Inferior parietal cortex (tissue), 1 donor: ENCODE data around the gene PDE2A.
"Not testable (repeated sequence)": the region's sequence is repeated elsewhere in the genome, so short reads cannot be mapped to it uniquely, and the experiment has no call there.

Source experiments
- DNase-seq: peaks from one replicate; pipeline ENCODE4 v3.0.0-alpha.2; 2016; ENCODE audit errors: extremely low spot score

The PDE2A gene

GRCh38 chr11:72576661-72577060 lies 97.6 kb downstream of the PDE2A start:
- DNase-seq: no peak

- no peak for DNase-seq
Observed at GRCh38 chr11:72576243-72576595, 98.0 kb downstream of the PDE2A start.

- no peak for DNase-seq
Observed at GRCh38 chr11:72575533-72576242, 98.5 kb downstream of the PDE2A start.

- no peak for DNase-seq
Observed at GRCh38 chr11:72574548-72575460, 99.4 kb downstream of the PDE2A start.

- DNase-seq: no peak
Observed at GRCh38 chr11:72573855-72574445, 100.3 kb downstream of the PDE2A start.

- DNase-seq: no peak
Observed at GRCh38 chr11:72573072-72573854, 101.0 kb downstream of the PDE2A start.

GRCh38 chr11:72572540-72572939 lies 101.7 kb downstream of the PDE2A start:
- DNase-seq: not testable (repeated sequence)

- DNase-seq: no peak
Observed at GRCh38 chr11:72570893-72571661, 103.1 kb downstream of the PDE2A start.

- no peak for DNase-seq
Observed at GRCh38 chr11:72569966-72570892, 104.0 kb downstream of the PDE2A start.

GRCh38 chr11:72568861-72569260 lies 105.4 kb downstream of the PDE2A start:
- DNase-seq: no peak

- DNase-seq: no peak
Observed at GRCh38 chr11:72562431-72562830, 111.8 kb downstream of the PDE2A start.

- DNase-seq: no peak
Observed at GRCh38 chr11:72561856-72562255, 112.4 kb downstream of the PDE2A start.

- DNase-seq: not testable (repeated sequence)
Observed at GRCh38 chr11:72560864-72561263, 113.4 kb downstream of the PDE2A start.

GRCh38 chr11:72556433-72556832 lies 117.8 kb downstream of the PDE2A start:
- DNase-seq: no peak

GRCh38 chr11:72555014-72555522 lies 119.2 kb downstream of the PDE2A start:
- DNase-seq: not testable (repeated sequence)

GRCh38 chr11:72553706-72554105 lies 120.5 kb downstream of the PDE2A start:
- DNase-seq: no peak

GRCh38 chr11:72552399-72552910 lies 121.8 kb downstream of the PDE2A start:
- no peak for DNase-seq

- no peak for DNase-seq
Observed at GRCh38 chr11:72551571-72551970, 122.7 kb downstream of the PDE2A start.

GRCh38 chr11:72548463-72548862 lies 125.8 kb downstream of the PDE2A start:
- DNase-seq: no peak
